Gastrocnemius medialis (tissue), 4 donors: Measurements from ENCODE around the gene CAPN8. TPM values are rescaled to one million over a fixed set of nuclear protein-coding genes. Genes with fewer than 3 reads are reported as not detected.

Source experiments
- ATAC-seq, 2 donors: fragments of 150-250 bp; one replicate each; pipeline ENCODE4 v1.9.1; 2016
- DNase-seq, 2 donors: peaks; one replicate each; pipeline ENCODE4 v3.0.0-alpha.2; 2019
- H3K27ac ChIP-seq, 4 donors: fragments of 200-600 bp; sonication (generic); 1 replicate in 1 of 4; 2 replicates in 3 of 4; pipeline ENCODE4 v1.5.1; 2016 to 2018; ENCODE audit warnings: mild to moderate bottlenecking in 2 of 4, moderate library complexity in 1 of 4
- H3K27me3 ChIP-seq, 3 donors: fragments of 200-600 bp; sonication (generic) in 2 of 3; 1 replicate in 1 of 3; 2 replicates in 2 of 3; pipeline versions ENCODE4 v1.5.1 to v1.6.0; 2016 to 2019; ENCODE audit warnings: mild to moderate bottlenecking in 1 of 3, moderate library complexity in 1 of 3
- H3K36me3 ChIP-seq, 2 donors: fragments of 200-600 bp; sonication (generic) in 1 of 2; one replicate each; pipeline ENCODE4 v1.5.1; 2017 to 2018
- H3K4me1 ChIP-seq, 2 donors: fragments of 200-600 bp; sonication (generic) in 1 of 2; one replicate each; pipeline ENCODE4 v1.5.1; 2016 to 2017; ENCODE audit warnings: mild to moderate bottlenecking in 2 of 2
- H3K4me3 ChIP-seq, 4 donors: fragments of 200-600 bp; sonication (generic) in 3 of 4; 1 replicate in 1 of 4; 2 replicates in 3 of 4; pipeline ENCODE4 v1.5.1; 2016 to 2019; ENCODE audit warnings: mild to moderate bottlenecking in 2 of 4
- H3K9me3 ChIP-seq, 3 donors: fragments of 200-600 bp; sonication (generic) in 2 of 3; 1 replicate in 1 of 3; 2 replicates in 2 of 3; pipeline ENCODE4 v1.5.1; 2016 to 2019
- POLR2A ChIP-seq, 2 donors: fragments of 450-650 bp; IDR thresholded peaks; one replicate each; pipeline ENCODE4 v1.6.1; 2017; ENCODE audit warnings: antibody characterized with exemption in 2 of 2, mild to moderate bottlenecking in 2 of 2, moderate library complexity in 2 of 2
- in situ Hi-C, 4 donors: fragments of 200-750 bp; cut with MboI; loops; one replicate each; pipeline versions ENCODE4 v1.15.0 to v1.8.0; 2017; ENCODE audit warnings: low sequenced_read_pairs in 4 of 4
- intact Hi-C: fragments of 100-400 bp; cut with DNase I; formaldehyde crosslinking; loops from one replicate; pipeline ENCODE4 v1.15.1; 2023; ENCODE audit warnings: low total_unique reads
- total RNA-seq, 4 donors: library from RNA; depleted of rRNA; stranded (reverse); fragments of >200 nt; gene quantifications; one replicate each; pipeline versions ENCODE4 v1.1.0 to v1.2.3, GENCODE V29; 2016
- TF ChIP-seq, protein P1 (sequence below), 5 experiments: fragments of 450-650 bp in 3 of 5; fragments of 200-600 bp in 2 of 5; sonication (generic) in 2 of 5; IDR thresholded peaks in 4 of 5; conservative IDR thresholded peaks in 1 of 5; 1 replicate in 4 of 5; 2 replicates in 1 of 5; pipeline ENCODE4 v1.5.1; 2016 to 2019; ENCODE audit warnings: antibody characterized with exemption in 5 of 5, mild to moderate bottlenecking in 3 of 5, moderate library complexity in 3 of 5

The CAPN8 gene
- total RNA-seq, 4 donors from 2014 or later: 0.46 to 0.85 TPM; not detected in 2

GRCh38 chr1:223702735-223703667 is 37.5 kb upstream of the CAPN8 start:
- Histone ChIP-seq H3K4me3 (no peak overlapping the region), H3K9me3 (no peaks in the 10 kb centered on the region), H3K36me3 (no peaks in the 10 kb centered on the region), H3K27me3 (no peaks in the 10 kb centered on the region), H3K4me1 (peaks cover 14 to 17% of the 10 kb centered on the region in 2 donors), H3K27ac (no peak overlapping the region)
- in situ Hi-C loops: no loop called here
- no peak for DNase-seq
- intact Hi-C loops: no loop called here
- ATAC-seq: no peak
- TF ChIP-seq, protein P1, sequence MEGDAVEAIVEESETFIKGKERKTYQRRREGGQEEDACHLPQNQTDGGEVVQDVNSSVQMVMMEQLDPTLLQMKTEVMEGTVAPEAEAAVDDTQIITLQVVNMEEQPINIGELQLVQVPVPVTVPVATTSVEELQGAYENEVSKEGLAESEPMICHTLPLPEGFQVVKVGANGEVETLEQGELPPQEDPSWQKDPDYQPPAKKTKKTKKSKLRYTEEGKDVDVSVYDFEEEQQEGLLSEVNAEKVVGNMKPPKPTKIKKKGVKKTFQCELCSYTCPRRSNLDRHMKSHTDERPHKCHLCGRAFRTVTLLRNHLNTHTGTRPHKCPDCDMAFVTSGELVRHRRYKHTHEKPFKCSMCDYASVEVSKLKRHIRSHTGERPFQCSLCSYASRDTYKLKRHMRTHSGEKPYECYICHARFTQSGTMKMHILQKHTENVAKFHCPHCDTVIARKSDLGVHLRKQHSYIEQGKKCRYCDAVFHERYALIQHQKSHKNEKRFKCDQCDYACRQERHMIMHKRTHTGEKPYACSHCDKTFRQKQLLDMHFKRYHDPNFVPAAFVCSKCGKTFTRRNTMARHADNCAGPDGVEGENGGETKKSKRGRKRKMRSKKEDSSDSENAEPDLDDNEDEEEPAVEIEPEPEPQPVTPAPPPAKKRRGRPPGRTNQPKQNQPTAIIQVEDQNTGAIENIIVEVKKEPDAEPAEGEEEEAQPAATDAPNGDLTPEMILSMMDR (IDR thresholded peaks at IDR 0.05 in 4 of 5, conservative IDR thresholded peaks at IDR 0.05 in 1 of 5): no peak
- no peak for TF ChIP-seq POLR2A (IDR thresholded peaks at IDR 0.05)

DNA sequence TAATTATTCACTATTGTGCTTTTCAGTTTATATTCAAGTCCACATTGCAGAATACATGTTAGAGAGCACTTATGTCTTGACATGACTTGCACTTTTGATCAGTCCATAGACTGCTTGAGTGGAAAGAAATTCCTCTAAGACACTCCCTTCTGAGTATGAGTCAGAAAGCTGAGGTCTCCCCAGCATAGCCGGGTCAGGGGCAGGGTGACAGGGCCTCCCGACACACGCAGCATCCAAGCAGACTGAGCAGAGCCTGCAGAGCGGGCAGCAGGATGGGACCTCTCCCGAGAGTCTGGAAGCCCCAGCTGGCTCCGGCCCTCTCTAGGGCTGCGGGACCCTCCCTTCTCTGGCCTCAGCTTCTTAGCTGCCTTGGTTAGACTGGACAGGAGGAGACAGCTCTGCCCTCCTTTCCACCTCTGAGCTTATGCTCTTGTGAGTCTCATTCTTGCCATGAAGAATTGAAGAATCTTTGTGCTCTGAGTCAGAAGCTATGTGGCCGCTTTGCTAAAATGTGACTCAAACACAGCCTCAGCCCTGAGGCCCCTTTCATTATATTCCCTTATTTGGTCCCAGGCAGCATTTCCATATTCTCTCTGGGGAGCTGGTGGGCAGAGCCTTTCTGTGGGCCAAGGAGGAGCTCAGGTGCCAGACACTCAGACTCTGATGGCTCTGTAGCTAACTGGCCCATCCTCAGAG is 35.6 kb upstream of the CAPN8 start:
- in situ Hi-C loops (no loop called here), intact Hi-C loops (no loop called here)
- DNase-seq (no peak), ATAC-seq (peak in 1 of 2 donors; percentile 16)
- Histone ChIP-seq H3K9me3 (no peaks in the 10 kb centered on the region), H3K36me3 (no peaks in the 10 kb centered on the region), H3K4me3 (no peak overlapping the region), H3K27me3 (no peaks in the 10 kb centered on the region), H3K4me1 (no peaks in the 10 kb centered on the region), H3K27ac (peak overlapping the region in 3 of 4 donors; percentile 39 to 53 (median 50))
- TF ChIP-seq, protein P1 (IDR thresholded peaks at IDR 0.05 in 4 of 5, conservative IDR thresholded peaks at IDR 0.05 in 1 of 5): no peak
- TF ChIP-seq POLR2A (IDR thresholded peaks at IDR 0.05): no peak

DNA sequence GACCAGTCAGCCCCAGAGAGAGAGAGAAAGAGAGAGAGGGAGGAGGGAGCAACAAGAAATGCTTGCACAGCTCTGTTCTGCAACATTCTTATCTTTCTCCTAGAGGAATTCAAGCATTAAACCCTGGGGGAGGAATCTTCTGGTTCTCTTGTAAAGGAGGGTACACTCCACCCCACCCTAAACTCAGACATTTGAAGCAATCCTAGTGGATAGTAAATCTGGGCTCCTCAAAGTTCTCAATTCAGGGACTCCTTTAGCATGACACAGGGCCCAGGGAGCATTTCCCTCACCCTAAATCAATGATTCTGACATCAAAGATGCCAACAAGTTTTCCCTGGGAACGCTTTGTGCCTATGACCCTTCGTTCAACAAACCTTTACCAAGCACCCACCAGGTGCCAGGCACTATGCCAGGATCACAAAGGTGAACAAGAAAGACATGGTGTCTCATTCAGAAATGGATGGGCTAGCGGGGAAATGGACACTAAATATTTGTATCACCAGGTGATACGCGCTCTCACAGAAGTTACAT is 35.0 kb upstream of the CAPN8 start:
- TF ChIP-seq POLR2A (IDR thresholded peaks at IDR 0.05): no peak
- Histone ChIP-seq H3K27me3 (no peaks in the 10 kb centered on the region), H3K36me3 (no peaks in the 10 kb centered on the region), H3K9me3 (no peaks in the 10 kb centered on the region), H3K27ac (peak overlapping the region in 2 of 4 donors; percentile 50 to 53), H3K4me1 (no peaks in the 10 kb centered on the region), H3K4me3 (no peak overlapping the region)
- intact Hi-C loops (no loop called here), in situ Hi-C loops (no loop called here)
- ATAC-seq (no peak), DNase-seq (no peak)

- no peaks in the 10 kb centered on the region for H3K9me3 ChIP-seq
- H3K4me3 ChIP-seq: no peak overlapping the region
- in situ Hi-C loops: loop anchor here (5.0 to 10.0 kb wide), 2 partner anchors 56 to 59 kb away; no protein-coding TSS in a partner anchor
- TF ChIP-seq, protein P1 (IDR thresholded peaks at IDR 0.05 in 4 of 5, conservative IDR thresholded peaks at IDR 0.05 in 1 of 5): no peak
- no peak for TF ChIP-seq POLR2A (IDR thresholded peaks at IDR 0.05)
- ATAC-seq (no peak), DNase-seq (no peak)
- intact Hi-C loops: no loop called here
- no peaks in the 10 kb centered on the region for H3K27me3 ChIP-seq
- H3K4me1 ChIP-seq: no peaks in the 10 kb centered on the region
- no peak overlapping the region for H3K27ac ChIP-seq
- no peaks in the 10 kb centered on the region for H3K36me3 ChIP-seq
Measured at GRCh38 chr1:223695941-223696340, 30.4 kb upstream of the CAPN8 start.
